ENCODE data around the gene TAS2R19. TPM values are rescaled to one million over a fixed set of nuclear protein-coding genes. Genes with fewer than 3 reads are reported as not detected.

TAS2R19 gene
- total RNA-seq, result 4.7 and 6.2 TPM in 2 replicates

GRCh38 chr12:11022520-11022919 lies at the start of gene TAS2R19:
Gene TAS2R19, minus strand, starts transcription at chr12:11022620. Its CDS starts 49 bp downstream, at chr12:11022571.

GRCh38 chr12:11062194-11062593 lies 39.8 kb upstream of the TAS2R19 start, which contains the start of gene TAS2R46:
Gene TAS2R46, minus strand, starts transcription at chr12:11062294. Its CDS starts 0 bp downstream, at chr12:11062294.

GRCh38 chr12:11031307-11031706 lies 8.9 kb upstream of the TAS2R19 start, which contains the start of gene TAS2R31:
Gene TAS2R31, minus strand, starts transcription at chr12:11031407. Its CDS starts 72 bp downstream, at chr12:11031335.

GRCh38 chr12:10998204-10998603 lies 24.2 kb downstream of the TAS2R19 start, which contains the start of gene TAS2R20:
Gene TAS2R20, minus strand, starts transcription at chr12:10998304. Its CDS starts 429 bp downstream, at chr12:10997875.

GRCh38 chr12:10986812-10987211 lies 35.6 kb downstream of the TAS2R19 start, which contains the start of gene TAS2R50:
Gene TAS2R50, minus strand, starts transcription at chr12:10986912. Its CDS starts 52 bp downstream, at chr12:10986860.

Other genes starting within 250 kb of the TAS2R19 start
- gene TAS2R7, start 220.0 kb downstream of the TAS2R19 start, total RNA-seq, result 0.39 TPM in 1 of 2 replicates, not detected in the other
- gene TAS2R8, start 215.3 kb downstream of the TAS2R19 start, total RNA-seq, result not detected in 2 replicates
- gene TAS2R9, start 212.5 kb downstream of the TAS2R19 start, total RNA-seq, result not detected in 2 replicates
- gene TAS2R10, start 196.3 kb downstream of the TAS2R19 start, total RNA-seq, result 0.33 and 1.6 TPM in 2 replicates
- gene PRR4, start 173.1 kb downstream of the TAS2R19 start, total RNA-seq, result 0.98 and 3.5 TPM in 2 replicates
- 21.8 and 24.3 TPM in 2 replicates for gene PRH1, start 138.4 kb downstream of the TAS2R19 start, total RNA-seq
- 1.5 and 2.0 TPM in 2 replicates for gene TAS2R13, start 113.1 kb downstream of the TAS2R19 start, total RNA-seq
- 1.1 and 1.2 TPM in 2 replicates for gene PRH2, start 93.4 kb downstream of the TAS2R19 start, total RNA-seq
- 2.5 and 2.7 TPM in 2 replicates for gene TAS2R14, start 83.4 kb downstream of the TAS2R19 start, total RNA-seq
- gene TAS2R50, start 35.7 kb downstream of the TAS2R19 start, total RNA-seq, result 3.1 and 4.1 TPM in 2 replicates
- 2.7 and 4.1 TPM in 2 replicates for gene TAS2R20, start 24.3 kb downstream of the TAS2R19 start, total RNA-seq
- 3.1 and 7.1 TPM in 2 replicates for gene TAS2R31, start 8.8 kb upstream of the TAS2R19 start, total RNA-seq
- gene TAS2R46, start 39.7 kb upstream of the TAS2R19 start, total RNA-seq, result 2.5 and 2.7 TPM in 2 replicates
- 2.0 and 2.4 TPM in 2 replicates for gene TAS2R43, start 69.7 kb upstream of the TAS2R19 start, total RNA-seq
- 5.5 and 7.0 TPM in 2 replicates for gene TAS2R30, start 112.0 kb upstream of the TAS2R19 start, total RNA-seq
- 4.7 and 7.4 TPM in 2 replicates for gene SMIM10L1, start 148.6 kb upstream of the TAS2R19 start, total RNA-seq
- not detected in 2 replicates for gene TAS2R42, start 164.3 kb upstream of the TAS2R19 start, total RNA-seq
- not detected in 2 replicates for gene PRB3, start 247.1 kb upstream of the TAS2R19 start, total RNA-seq